Liver (tissue), 9 donors: ENCODE measurements around the gene DAPK2. TPM values are rescaled to one million over a fixed set of nuclear protein-coding genes. Genes with fewer than 3 reads are reported as not detected.

ENCODE experiments used
- DNase-seq: peaks from one replicate; pipeline ENCODE4 v3.0.0-alpha.2; 2017; ENCODE audit warnings: low spot score
- H3K27ac ChIP-seq, 2 donors: one replicate each; pipeline ENCODE4 v1.7.0; 2013; ENCODE audit warnings: inconsistent platforms in 2 of 2, low read length in 2 of 2, control low read depth in 1 of 2, low read depth in 1 of 2, mild to moderate bottlenecking in 1 of 2
- H3K27me3 ChIP-seq, 4 donors: one replicate each; pipeline versions ENCODE4 v1.6.1 to v1.7.0; 2013; ENCODE audit warnings: low read length in 3 of 4, inconsistent platforms in 1 of 4, mild to moderate bottlenecking in 1 of 4, moderate library complexity in 1 of 4; ENCODE audit not compliant: control insufficient read depth in 4 of 4, insufficient read depth in 4 of 4
- H3K36me3 ChIP-seq, 4 donors: one replicate each; pipeline versions ENCODE4 v1.6.1 to v1.7.0; 2013; ENCODE audit warnings: low read length in 3 of 4, mild to moderate bottlenecking in 3 of 4, low read depth in 1 of 4, moderate library complexity in 1 of 4; ENCODE audit not compliant: control insufficient read depth in 4 of 4, insufficient read depth in 3 of 4
- H3K4me1 ChIP-seq, 4 donors: one replicate each; pipeline versions ENCODE4 v1.6.1 to v1.7.0; 2013; ENCODE audit warnings: low read length in 3 of 4, mild to moderate bottlenecking in 3 of 4, moderate library complexity in 1 of 4; ENCODE audit not compliant: control insufficient read depth in 4 of 4, insufficient read depth in 4 of 4
- H3K4me3 ChIP-seq, 3 donors: one replicate each; pipeline versions ENCODE4 v1.6.1 to v1.7.0; 2013; ENCODE audit warnings: low read length in 3 of 3, control low read depth in 1 of 3, low read depth in 1 of 3, mild to moderate bottlenecking in 1 of 3
- H3K9ac ChIP-seq, 2 donors: one replicate each; pipeline ENCODE4 v1.7.0; 2013; ENCODE audit warnings: low read length in 2 of 2, mild to moderate bottlenecking in 2 of 2, moderate library complexity in 2 of 2, control low read depth in 1 of 2, low read depth in 1 of 2
- H3K9me3 ChIP-seq, 4 donors: one replicate each; pipeline versions ENCODE4 v1.6.1 to v1.7.0; 2013; ENCODE audit warnings: low read length in 3 of 4; ENCODE audit not compliant: control insufficient read depth in 4 of 4
- EGR1 ChIP-seq, 2 donors: IDR thresholded peaks; 2 replicates each; pipeline ENCODE4 v1.6.1; 2016 to 2018; ENCODE audit warnings: antibody characterized with exemption in 2 of 2, low read depth in 2 of 2
- FOXA1 ChIP-seq: IDR thresholded peaks from 2 replicates; pipeline ENCODE4 v1.6.1; 2016; ENCODE audit warnings: antibody characterized with exemption
- JUND ChIP-seq, 2 donors: IDR thresholded peaks; 2 replicates each; pipeline ENCODE4 v1.6.1; 2016; ENCODE audit warnings: antibody characterized with exemption in 2 of 2
- NR2F2 ChIP-seq: IDR thresholded peaks from 2 replicates; pipeline ENCODE4 v1.6.1; 2016; ENCODE audit warnings: antibody characterized with exemption
- RXRA ChIP-seq, 2 donors: IDR thresholded peaks; 2 replicates each; pipeline ENCODE4 v1.6.1; 2017 to 2018; ENCODE audit warnings: antibody characterized with exemption in 2 of 2, mild to moderate bottlenecking in 1 of 2
- SP1 ChIP-seq: IDR thresholded peaks from 2 replicates; pipeline ENCODE4 v1.6.1; 2018; ENCODE audit warnings: antibody characterized with exemption, mild to moderate bottlenecking
- TAF1 ChIP-seq: conservative IDR thresholded peaks from 2 replicates; pipeline ENCODE4 v1.6.1; 2016; ENCODE audit warnings: antibody characterized with exemption, mild to moderate bottlenecking
- YY1 ChIP-seq: IDR thresholded peaks from 2 replicates; pipeline ENCODE4 v1.6.1; 2016; ENCODE audit warnings: antibody characterized with exemption, mild to moderate bottlenecking
- WGBS: extraction: QIAGEN DNeasy Blood & Tissue Kit; methylation state at CpG from one replicate; pipeline ENCODE4 v1.1.7; 2013; 5-methylcytosine and 5-hydroxymethylcytosine counted together
- polyA plus RNA-seq, 2 donors: library from polyadenylated mRNA; stranded (reverse) in 1 of 2; unstranded in 1 of 2; fragments of 200-250 nt in 1 of 2; fragments of >200 nt in 1 of 2; fragmentation: Nextera tagmentation in 1 of 2; extraction: Ambion mirVana in 1 of 2; gene quantifications; one replicate each; pipeline versions ENCODE4 v1.2.1 to v1.2.3, GENCODE V29; 2013 to 2015
- total RNA-seq, 2 donors: library from RNA; depleted of rRNA; stranded (reverse); fragments of >200 nt; gene quantifications; one replicate each; pipeline ENCODE4 v1.2.3, GENCODE V29; 2014
- TF ChIP-seq, protein P1 (sequence below): fragments of 150-350 bp; IDR thresholded peaks from 2 replicates; pipeline ENCODE4 v1.5.1; 2017; ENCODE audit warnings: improper control_type of control experiment, low read depth, low read length; ENCODE audit not compliant: missing input control
- TF ChIP-seq, protein P2 (sequence below): IDR thresholded peaks from 2 replicates; pipeline ENCODE4 v1.6.1; 2016; ENCODE audit warnings: antibody characterized with exemption
- TF ChIP-seq, protein P3 (sequence below): IDR thresholded peaks from 2 replicates; pipeline ENCODE4 v1.6.1; 2016; ENCODE audit warnings: antibody characterized with exemption
- donor health status: healthy.
- donor health status: healthy.
- donor health status: healthy.
- donor health status: healthy.
- donor health status: healthy.

DAPK2 gene
- total and polyA plus RNA-seq, 4 donors: 1.0 to 3.6 (median 1.1) TPM

DNA sequence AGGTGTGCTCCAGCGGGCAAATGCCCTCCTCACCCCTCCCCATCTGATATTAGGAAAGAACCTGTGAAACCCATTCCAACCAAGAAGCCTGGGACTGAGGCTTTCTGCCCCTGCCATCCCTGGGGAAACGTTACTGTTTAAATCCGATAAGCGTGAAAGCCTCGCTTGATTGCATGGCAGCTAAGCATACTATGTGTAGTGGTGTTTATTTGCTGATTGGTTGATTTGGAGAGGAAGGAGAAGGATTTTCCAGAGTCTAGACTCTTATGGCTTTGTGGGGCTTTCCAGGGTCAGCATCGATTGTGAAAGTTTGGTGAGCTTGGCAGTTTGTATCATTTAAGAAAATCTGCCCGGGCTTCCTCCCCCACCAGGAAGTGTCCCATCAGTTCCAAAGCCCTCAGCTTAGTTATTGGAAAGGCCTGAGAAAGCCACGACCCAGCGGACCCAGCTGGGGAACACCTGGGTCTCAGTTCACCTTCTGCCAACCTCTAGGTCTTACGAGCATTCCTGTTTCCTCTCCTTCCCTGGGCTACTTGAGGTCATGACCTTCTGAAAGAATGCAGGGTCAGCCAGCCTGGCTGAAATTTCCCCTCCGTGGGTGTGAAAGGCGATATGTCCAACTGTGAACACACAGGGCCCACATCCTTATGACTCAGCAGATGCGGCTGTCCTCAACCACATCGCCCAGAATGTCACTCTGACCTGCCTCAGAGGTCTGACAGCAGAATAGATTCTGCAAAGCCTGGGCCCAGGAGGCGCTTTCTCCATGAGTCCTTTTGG, 149.8 kb downstream of the DAPK2 start:
- Histone ChIP-seq H3K36me3 (no peaks in the 10 kb centered on the region), H3K9me3 (no peaks in the 10 kb centered on the region), H3K27ac (no peak overlapping the region), H3K27me3 (no peaks in the 10 kb centered on the region), H3K4me1 (peaks cover 8 to 27% (median 17%) of the 10 kb centered on the region in 4 donors), H3K4me3 (no peak overlapping the region), H3K9ac (no peak overlapping the region)
- TF ChIP-seq FOXA1: no peak
- peak; percentile 37 to 71 for TF ChIP-seq RXRA (IDR thresholded peaks at IDR 0.05)
- TF ChIP-seq JUND (IDR thresholded peaks at IDR 0.05): peak in 1 of 2 donors; percentile 16
- peak; percentile 88 for TF ChIP-seq NR2F2
- TF ChIP-seq, protein P1, sequence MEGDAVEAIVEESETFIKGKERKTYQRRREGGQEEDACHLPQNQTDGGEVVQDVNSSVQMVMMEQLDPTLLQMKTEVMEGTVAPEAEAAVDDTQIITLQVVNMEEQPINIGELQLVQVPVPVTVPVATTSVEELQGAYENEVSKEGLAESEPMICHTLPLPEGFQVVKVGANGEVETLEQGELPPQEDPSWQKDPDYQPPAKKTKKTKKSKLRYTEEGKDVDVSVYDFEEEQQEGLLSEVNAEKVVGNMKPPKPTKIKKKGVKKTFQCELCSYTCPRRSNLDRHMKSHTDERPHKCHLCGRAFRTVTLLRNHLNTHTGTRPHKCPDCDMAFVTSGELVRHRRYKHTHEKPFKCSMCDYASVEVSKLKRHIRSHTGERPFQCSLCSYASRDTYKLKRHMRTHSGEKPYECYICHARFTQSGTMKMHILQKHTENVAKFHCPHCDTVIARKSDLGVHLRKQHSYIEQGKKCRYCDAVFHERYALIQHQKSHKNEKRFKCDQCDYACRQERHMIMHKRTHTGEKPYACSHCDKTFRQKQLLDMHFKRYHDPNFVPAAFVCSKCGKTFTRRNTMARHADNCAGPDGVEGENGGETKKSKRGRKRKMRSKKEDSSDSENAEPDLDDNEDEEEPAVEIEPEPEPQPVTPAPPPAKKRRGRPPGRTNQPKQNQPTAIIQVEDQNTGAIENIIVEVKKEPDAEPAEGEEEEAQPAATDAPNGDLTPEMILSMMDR: no peak
- DNase-seq: no peak
- WGBS: 50% methylated on average over 15 of the region's 15 CpGs

DNA sequence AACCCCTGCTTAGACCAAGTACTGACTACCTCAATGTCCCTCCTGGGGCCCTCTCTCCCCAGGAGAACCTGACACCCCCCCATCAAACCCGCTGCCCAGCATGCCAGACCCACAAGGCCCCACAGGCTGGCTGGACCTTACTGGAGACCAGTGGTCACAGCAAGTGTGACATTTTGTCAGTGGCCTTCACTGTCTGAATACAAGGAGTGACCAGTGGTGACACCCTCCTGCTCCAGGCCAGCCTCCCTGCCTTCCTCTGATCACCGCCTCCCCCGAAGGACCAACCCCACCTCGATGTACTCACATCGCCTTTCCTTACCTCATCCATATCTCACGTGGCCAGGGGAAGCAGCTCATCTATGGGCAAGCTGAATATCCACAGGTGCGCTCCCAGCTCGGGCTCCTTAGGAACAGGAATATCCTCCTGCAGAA, 150.5 kb downstream of the DAPK2 start:
- H3K36me3 ChIP-seq: no peaks in the 10 kb centered on the region
- peaks cover 8 to 32% (median 19%) of the 10 kb centered on the region in 4 donors for H3K4me1 ChIP-seq
- H3K27me3 ChIP-seq: no peaks in the 10 kb centered on the region
- 75% methylated on average over 8 of the region's 8 CpGs for WGBS
- DNase-seq: no peak
- H3K27ac ChIP-seq: no peak overlapping the region
- TF ChIP-seq JUND (IDR thresholded peaks at IDR 0.05) (no peak), RXRA (IDR thresholded peaks at IDR 0.05) (no peak), FOXA1 (no peak), SP1 (no peak), YY1 (no peak), EGR1 (IDR thresholded peaks at IDR 0.05; ENCODE audit: low read depth in 2 of 2) (no peak), TAF1 (no peak)
- TF ChIP-seq, protein P2, sequence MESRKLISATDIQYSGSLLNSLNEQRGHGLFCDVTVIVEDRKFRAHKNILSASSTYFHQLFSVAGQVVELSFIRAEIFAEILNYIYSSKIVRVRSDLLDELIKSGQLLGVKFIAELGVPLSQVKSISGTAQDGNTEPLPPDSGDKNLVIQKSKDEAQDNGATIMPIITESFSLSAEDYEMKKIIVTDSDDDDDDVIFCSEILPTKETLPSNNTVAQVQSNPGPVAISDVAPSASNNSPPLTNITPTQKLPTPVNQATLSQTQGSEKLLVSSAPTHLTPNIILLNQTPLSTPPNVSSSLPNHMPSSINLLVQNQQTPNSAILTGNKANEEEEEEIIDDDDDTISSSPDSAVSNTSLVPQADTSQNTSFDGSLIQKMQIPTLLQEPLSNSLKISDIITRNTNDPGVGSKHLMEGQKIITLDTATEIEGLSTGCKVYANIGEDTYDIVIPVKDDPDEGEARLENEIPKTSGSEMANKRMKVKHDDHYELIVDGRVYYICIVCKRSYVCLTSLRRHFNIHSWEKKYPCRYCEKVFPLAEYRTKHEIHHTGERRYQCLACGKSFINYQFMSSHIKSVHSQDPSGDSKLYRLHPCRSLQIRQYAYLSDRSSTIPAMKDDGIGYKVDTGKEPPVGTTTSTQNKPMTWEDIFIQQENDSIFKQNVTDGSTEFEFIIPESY: no peak
- TF ChIP-seq, protein P1: no peak
- TF ChIP-seq, protein P3, sequence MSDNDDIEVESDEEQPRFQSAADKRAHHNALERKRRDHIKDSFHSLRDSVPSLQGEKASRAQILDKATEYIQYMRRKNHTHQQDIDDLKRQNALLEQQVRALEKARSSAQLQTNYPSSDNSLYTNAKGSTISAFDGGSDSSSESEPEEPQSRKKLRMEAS: no peak
- H3K9ac ChIP-seq: no peak overlapping the region
- no peak overlapping the region for H3K4me3 ChIP-seq
- no peaks in the 10 kb centered on the region for H3K9me3 ChIP-seq
